GM19463 (cell line): ENCODE data around the gene PITX1.
"Not testable (repeated sequence)": the region's sequence is repeated elsewhere in the genome, so short reads cannot be mapped to it uniquely, and the experiment has no call there.

Experiments
- ATAC-seq: cut with Tn5 transposase; IDR thresholded peaks from one replicate; pipeline ENCODE4 v1.9.1; 2021; ENCODE audit warnings: mild to moderate bottlenecking, moderate library complexity; ENCODE audit not compliant: unreplicated experiment

The PITX1 gene

DNA sequence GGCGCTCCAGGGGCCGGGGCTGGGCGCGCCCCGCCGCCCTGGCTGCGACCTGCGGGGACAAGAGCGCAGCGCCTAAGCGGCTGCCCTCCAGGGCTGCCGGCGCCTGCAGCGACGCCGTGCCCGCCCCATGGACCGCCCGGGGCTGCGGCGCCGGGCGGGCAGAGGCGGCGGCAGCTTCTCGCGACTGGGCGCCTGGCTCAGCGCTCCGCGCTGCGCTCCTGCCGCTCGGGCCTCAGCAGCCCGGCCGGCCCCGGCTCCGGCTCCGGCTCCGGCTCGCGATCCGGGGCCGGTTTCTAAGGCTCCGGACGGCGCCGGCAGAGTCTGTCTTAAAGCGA lies at the start of gene PITX1:
TSS of gene PITX1 (minus strand) at position 328 of the 335 bp plus-strand sequence. CDS start 347 bp downstream, outside the sequence.
- no peak for ATAC-seq

DNA sequence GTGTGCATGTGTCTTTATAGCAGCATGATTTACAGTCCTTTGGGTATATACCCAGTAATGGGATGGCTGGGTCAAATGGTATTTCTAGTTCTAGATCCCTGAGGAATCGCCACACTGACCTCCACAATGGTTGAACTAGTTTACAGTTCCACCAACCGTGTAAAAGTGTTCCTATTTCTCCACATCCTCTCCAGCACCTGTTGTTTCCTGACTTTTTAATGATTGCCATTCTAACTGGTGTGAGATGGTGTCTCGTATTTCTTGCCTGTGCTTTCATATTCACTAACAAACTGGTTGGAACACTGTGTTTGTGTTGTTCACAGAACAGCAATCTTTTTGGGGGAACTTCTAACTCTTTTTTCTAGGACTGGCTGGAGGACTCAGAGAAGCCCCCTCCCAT lies 49.3 kb upstream of the PITX1 start:
- ATAC-seq: not testable (repeated sequence)

DNA sequence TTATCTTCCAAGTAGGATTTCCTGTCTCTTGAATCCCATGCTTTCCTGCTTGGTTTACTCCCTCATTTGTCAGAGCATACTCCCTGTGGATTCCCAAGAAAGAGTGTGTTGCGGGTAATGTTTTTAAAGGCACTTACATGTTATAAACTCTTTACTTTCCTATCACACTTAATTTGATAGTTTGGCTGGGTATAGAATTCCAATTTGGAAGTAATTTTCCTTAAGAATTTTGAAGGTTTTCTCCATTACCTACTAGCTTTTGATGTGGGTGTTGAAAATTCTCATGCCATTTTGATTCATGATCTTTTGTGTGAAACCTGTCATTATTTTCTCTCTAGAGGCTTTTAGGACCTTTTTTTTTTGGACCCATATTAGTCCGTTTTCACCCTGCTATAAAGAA lies 47.2 kb upstream of the PITX1 start:
- ATAC-seq: no peak

DNA sequence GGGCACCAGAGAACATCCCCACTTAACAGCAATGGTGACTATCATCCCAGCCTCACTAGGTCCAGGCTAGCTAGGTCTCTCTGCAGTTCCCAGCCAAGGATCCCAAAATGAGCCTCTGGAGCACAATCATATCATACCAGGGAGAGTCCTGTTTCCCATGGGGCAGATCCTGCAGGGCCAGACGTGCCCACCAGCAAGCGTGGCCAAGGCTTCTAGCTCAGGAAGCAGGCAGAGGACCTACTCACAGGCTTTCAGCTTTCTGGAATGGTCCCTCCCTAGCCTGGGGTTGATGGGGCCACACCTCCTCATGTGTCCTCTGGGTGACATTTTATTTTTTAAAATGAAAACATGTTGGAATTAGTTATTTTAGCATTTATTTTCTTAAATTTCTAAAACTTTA lies 45.7 kb upstream of the PITX1 start:
- no peak for ATAC-seq

DNA sequence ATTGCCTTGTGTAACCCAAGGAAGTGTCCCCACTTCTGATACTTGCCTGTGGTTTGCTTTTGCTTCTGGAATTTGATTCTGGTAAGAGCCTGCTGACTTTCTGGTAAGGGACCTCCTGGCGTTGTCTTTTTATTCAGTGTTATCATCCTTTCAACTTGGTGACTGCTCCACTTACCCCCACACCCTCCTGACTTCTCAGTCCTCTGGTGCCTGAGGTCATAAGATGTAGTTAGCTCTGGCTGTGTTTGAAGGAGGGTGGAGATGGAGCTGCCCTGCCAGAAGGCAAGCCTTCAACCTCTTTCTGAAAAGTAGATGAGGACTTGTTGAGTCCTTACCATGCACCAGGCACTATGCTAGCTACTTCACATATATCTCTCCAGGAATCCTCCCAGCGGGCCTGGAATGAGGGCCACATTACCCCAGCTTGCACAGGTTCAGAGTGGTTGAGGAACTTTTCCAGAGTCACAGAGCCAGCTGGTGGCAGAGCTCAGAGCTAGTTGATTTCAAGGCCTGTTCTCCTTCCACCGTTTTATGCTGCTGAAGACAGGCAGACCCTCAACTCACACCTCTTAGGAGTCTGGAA lies 45.2 kb upstream of the PITX1 start:
- no peak for ATAC-seq

DNA sequence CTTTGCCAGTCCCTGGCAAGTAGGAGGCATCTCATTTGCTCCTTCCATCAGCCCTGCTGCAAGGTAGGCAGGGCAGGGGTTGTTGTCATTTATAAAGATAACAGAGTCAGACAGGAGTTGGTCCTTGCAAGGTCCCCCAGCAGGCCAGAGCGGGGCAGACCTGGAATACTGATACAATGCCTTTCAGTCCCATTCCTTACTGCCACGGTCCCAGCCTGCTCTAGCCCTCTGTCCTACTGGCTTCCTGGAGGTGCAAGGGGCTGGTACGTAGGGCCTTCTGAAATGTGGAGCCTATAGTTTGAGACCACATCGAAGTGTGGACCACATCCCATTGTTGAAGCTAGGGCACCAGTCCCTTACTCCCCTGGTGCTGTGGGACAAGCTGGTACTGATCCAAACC lies 42.8 kb upstream of the PITX1 start:
- ATAC-seq: no peak

DNA sequence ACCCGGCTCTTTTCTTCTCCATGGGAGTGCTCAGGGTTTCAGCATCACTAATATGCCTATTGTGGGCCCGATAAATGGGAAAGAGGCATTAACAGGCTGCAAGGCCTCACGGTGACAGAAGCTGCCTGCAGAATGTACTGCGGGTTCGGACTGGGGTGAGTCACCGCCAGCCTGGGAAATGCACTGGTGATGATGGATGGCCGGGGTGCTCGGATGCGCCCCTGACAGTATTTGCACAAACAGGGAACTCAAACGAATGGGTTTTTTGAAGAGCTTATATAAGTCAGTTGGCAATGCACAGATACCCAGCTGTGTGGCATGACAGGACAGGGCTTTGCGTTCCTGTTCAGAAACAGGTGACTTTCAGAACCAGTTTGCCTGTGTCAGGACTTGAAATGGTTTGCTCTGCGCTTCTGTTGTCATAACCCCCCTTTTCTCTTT lies 42.0 kb upstream of the PITX1 start:
- ATAC-seq: no peak

DNA sequence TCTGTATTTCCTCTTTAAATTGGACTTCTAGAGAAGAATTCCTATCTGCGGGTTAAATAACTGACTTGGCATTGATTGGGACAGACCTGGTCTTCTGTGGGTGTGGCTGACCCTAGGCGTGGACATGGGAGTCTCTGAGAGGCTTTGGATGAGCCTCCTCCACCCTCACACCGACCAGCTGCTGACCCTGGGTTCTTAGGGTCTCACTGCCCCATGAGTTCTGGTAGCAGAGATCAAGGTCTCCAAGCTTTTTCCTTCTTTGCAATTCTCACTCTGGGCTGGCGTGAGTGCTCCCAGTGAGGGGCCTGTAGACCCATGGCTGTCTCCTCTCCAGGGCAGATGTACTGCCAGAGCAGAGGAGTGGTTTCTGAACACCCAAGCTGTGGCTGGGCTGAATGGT lies 41.6 kb upstream of the PITX1 start:
- no peak for ATAC-seq

DNA sequence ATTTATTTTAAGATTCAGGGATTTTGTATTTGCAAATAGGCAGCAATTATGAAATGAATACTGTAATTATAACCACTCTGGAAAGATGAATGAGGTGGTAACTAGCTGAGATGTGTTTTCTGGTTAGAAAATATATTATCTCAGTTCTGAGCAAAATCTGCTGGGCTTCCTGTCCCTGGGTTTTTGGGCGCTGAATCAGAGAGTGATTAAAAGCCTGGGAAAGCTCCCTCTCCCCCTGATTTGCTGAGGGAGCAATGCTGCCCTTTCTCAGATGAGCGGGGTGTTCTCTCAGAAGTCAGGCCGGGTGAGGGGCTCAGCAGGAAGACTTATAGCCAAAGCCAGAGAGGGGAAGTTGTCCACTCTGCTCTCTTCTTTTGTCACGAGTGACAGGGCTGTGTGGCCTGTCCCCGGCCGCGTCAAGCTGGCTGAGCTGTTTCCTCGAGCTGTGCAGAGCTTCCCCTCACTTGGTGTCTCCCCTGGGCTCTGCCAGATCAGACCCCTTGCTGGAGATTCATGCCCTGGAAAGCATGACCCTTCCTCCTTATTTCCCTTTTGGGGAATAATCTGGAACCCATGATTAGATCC lies 39.8 kb upstream of the PITX1 start:
- no peak for ATAC-seq

DNA sequence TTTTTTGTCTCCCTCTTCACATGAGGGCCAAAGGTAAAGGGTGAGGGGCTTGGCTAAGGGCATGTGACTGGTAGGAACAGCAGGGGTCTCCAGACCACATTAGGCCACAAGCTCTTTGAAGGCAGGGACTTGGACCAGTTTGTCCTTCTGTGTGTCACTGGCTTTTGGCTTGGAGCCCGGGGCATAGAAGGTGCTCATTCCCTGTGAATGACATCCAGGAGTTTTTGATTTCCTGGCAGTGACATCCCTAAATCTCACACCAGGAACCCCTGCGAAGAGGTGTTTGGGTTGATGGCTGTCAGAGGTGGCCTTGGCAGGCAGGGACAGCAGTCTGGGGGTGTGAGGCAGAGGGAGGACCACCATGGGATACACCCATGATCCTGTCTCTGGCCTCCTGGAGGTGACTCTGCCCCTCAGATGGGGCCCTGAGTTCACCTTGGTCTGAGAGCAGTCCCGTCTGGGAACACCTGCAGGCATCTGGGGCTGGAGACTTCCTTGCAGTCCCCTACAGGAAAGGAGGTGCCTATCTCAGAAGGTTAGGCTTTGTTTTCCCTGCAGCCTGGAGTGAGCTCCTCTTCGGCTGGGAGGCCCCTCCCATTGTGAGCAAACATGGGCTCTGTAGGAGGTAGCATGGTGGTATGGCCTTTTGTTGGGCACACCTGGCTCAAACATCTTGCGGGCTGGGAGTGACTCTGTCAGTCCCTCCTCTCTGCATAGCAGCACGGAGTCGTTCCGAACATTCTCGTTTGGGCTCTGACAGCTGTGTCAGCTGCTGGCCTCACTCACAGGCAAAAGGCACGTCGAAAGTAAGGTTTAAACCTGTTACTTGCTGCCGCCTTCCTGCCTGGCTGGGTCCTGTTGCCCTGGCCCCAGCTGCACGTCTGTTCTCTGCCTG lies 38.6 kb upstream of the PITX1 start:
- no peak for ATAC-seq

DNA sequence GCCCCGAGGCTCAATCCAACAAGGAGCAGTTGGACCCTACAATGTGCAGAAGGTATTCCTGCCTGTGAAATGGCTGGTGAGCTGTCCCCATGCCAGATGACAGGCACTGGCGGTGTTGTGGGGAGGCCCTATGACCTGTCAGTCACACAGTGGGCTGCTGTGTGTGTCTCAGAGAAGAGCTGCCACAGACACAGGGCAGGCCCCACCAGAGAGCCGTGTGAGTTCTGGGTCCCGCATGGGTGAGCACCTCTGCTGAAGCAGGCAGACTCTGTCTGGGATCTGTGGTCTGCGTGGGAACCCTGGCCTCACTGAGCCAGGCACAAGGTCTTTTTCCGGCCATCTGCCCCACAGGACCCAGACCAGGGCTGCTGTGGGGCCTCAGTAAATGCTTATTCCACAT lies 37.3 kb upstream of the PITX1 start:
- ATAC-seq: no peak

DNA sequence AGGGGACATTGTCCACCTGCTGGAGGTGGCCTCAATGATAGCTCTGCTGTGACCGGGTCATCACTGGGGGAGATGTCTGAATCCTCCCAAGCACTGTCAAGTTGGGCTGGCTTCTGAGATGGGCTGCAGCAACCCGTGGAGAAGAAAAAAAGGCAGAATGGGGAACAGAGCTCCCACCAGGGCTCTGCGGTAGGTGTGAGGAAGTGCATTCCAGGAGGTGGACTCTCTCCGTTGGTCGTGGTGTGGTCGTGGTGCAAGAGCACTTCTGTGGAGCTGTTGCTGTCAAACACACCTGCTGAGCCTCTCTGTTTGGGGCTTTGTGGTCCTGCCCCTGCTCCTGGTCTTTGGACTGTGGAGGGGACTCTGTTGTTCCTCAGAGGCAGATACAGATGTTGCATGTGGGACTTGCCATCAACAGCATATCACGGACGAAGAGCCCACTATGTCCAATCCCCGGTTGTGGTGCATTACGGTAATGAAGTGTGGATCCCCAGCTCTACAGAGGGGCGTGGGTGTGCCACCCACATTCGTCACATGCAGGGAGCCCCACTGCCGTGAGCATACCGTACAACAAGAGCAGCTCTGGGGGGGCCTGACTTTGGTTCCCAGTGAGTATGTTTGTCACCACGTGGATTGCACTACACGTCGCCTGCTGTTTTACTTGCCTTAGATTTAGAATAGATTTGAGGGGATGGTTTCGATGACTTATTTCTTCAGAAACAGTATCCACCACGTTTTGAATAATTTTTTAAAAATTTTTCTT lies 36.0 kb upstream of the PITX1 start:
- ATAC-seq: no peak

DNA sequence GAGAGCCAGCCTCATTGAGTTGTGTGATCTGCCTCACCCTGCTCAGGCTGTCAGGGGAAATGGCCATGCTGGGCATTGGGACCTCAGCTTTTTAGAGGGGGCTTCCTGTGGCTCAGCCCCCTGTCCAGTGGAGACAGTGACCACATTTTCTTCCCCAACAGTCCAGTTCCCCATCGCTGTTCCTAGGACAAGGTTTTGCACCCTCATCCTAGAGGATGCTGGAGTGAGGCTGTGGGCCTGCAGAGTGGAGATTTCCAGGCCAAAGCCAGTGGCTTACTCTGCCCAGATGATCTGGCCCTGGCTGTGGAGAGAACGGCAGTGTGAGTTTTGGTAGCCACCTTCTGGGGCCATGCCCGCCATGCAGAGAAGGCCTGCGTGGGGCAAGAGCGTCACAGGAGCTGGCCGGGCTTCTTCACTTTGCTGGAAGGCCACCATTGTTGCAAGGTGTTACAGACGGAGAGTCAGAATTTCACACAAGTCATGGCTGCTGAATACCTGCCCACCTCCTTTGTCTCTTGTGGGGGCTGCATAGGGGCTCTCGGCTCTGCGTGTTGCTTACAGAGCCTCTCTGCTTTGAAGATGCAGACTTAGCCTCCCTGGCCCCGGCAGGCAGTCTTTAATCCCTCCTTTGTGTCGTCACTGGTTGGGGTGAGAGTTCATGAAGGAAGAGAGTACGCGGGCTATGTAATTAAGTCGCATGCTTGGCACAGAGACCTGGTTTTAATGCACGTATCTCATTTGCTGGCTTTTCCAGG lies 35.2 kb upstream of the PITX1 start:
- no peak for ATAC-seq

DNA sequence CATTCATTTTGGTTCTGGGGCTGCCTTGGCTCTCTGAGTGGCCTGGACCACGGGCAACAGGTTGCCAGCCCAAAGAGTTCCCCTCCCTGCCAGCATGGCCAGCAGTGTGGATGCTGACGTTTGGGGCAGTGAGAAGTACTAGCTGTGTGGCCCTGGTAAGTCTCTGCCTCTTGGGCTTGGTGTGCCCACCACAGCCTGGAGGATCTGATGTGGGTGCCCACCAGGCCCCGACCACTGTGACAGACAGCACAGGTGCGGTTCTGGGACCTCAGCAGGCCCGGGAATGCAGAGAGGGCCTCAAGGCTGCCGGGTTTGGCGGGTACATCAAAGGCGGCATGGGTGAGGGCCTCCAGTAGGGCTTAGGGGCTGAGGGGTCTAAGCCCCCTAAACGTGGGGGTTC lies 33.6 kb upstream of the PITX1 start:
- no peak for ATAC-seq

DNA sequence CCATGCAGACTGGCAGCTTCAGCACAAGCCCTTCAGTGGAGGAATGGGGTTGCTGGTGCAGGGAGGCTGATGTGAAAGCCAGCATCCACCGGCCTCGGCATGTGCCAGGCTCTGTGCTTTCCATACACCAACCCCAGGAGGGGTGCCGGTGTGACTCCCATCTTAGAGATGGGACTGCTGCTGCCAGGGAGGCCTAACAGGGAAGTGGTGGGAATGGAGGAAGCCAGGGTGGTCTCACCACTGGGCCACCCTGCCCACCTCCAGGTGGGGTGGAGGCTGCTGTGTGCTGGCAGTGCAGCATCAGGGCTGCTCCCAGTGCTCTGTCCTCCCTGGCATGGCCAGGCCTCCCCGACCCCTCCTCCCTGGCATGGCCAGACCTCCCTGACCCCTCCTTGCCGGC lies 32.8 kb upstream of the PITX1 start:
- ATAC-seq: no peak

DNA sequence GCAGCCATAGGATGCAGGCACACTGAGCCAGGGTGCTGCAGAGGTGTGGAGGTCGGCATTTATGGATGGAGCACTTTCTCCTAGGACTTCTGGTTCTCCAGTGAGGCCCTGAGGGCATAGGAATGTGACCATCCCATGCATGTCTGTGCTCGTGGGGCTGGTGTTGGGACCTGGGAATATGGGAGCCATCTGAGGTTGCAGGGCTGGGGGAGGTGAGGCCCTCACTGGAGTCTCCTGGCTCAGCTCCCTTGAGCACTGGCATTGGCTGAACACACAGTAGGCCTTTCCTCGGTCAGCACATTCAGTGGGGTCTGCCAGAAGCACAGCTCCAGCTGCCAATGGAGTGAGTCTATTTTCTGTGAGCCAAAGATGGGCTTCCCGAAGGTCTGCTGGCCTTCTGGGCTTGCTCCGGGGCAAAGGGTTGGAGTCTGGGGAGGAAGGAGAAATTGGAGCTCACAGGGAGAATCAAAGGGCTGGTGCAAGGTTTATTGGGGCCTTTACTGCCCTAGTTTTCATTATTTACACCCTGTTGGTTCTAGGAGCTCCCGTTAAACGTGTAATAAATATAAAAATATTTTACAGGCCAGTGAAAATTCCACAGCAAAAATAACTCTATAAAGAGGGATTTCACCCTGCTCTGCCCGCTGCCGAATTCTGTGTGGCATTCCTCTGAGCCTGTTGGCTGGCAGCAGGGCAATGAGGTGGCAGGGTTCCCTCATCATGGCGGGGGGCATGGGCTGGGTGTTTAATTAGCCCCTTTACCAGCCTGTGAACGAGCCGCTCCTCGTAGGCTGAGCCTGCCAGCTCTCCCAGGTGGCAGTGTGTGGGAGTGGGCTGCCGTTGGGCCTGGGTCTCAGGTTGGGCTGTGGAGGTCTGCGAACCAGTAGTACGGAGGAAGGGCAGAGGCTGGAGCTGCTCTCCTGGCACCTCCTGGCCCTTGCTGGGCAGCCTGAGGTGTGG lies 31.6 kb upstream of the PITX1 start:
- ATAC-seq: no peak

DNA sequence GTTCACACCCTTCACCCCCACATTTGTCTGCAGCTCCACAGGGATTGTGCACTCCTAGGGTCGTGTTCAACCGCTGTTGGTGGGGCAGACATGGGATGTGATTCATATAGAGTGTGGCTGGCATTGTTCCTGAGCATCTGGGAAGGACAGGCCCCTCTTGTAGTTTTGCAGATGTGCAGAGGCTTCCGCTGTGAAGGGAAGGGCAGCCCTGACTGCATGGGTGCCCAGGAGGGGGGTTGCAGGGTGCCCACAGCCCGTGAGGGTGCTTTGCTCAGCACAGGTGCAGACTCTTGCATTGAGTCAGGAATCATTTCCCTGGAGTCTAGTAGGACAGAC lies 30.2 kb upstream of the PITX1 start:
- no peak for ATAC-seq

DNA sequence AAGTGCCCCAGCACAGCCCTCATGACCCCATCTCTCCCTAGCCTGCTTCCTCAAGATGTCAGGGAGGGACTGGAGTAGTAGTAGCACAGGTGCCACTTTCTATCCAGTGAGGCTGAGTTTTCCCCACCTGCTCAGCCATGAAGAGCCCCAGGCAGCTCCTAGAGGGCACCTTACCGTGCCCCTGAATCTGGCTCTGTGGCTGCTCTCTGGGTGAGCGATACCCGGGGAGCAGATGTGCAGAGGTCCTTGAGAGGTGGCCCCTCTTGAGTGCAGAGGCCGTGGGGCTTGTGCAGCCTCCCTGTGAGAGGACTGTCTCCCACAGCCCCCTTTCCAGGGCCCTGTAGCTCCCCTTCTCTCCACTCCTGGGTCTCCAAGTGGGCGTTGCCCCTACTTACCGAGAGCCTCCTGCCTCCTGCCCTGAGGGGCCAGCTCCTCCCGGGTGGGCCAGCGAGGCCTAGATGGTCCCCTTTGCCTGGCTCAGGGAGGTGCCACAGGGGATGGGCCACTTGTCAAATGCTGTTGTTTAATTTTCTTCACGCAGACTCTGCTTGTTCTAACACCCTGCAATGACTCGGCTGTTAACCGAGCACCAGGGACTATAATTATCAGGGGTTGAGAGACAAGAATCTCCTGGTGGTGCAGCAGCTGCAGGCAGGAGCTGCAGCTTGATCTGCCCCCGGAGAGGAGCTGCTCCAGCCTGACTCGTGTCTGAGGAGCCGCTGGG lies 29.6 kb upstream of the PITX1 start:
- ATAC-seq: no peak

DNA sequence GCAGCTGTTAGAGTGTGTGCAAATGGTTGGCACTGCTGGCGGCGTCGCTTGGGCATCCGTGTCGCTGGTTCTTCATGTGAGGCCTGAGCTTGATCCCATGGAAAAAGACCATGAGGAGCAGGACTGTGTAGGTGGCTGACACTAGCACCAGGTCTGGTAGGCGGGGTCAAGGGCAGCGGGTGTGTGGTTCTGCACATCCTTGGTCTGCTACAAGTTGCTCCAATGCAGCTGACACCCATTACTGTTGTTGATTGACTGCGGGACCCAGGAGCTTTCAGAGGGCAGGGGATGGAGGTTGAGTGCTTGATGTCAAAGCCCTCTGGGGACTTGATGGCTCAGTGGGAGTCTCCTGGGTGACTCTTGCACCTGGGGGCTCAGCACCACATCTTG lies 29.0 kb upstream of the PITX1 start:
- ATAC-seq: no peak
